ENCODE results near the gene ALS2CL. TPM values are rescaled to one million over a fixed set of nuclear protein-coding genes. Genes with fewer than 3 reads are reported as not detected.

ALS2CL gene
- total RNA-seq, 1 experiment from 2014 or later, result 11.2 TPM

GRCh38 chr3:46643701-46644100 lies 49.8 kb downstream of the ALS2CL start:
- no peak overlapping the region for H3K4me3 Mint-ChIP-seq (ENCODE audit: unreplicated experiment)
- no peak overlapping the region for H3K4me3 ChIP-seq (ENCODE audit: low read depth, low read length)
- no peaks in the 10 kb centered on the region for H3K36me3 ChIP-seq (ENCODE audit: control insufficient read depth, insufficient read depth, low read length)
- H3K27me3 Mint-ChIP-seq (ENCODE audit: insufficient read depth, unreplicated experiment), result no peaks in the 10 kb centered on the region
- intact Hi-C loops (cut with micrococcal nuclease; ENCODE audit: unreplicated experiment), result no loop called here
- no peaks in the 10 kb centered on the region for H3K27me3 ChIP-seq (replicated peaks; ENCODE audit: control insufficient read depth, insufficient read depth, low read length)
- H3K9me3 Mint-ChIP-seq (ENCODE audit: unreplicated experiment), result peaks cover 11% of the 10 kb centered on the region
- no peaks in the 10 kb centered on the region for H3K4me1 ChIP-seq
- no peak for TF ChIP-seq CTCF (IDR thresholded peaks at IDR 0.05; ENCODE audit: insufficient read depth in 1 of 2, low read depth in 1 of 2, low read length in 1 of 2, severe bottlenecking in 1 of 2, unreplicated experiment in 1 of 2)
- DNase-seq, result no peak
- no peaks in the 10 kb centered on the region for H3K36me3 Mint-ChIP-seq (ENCODE audit: insufficient read depth, unreplicated experiment)
- no TSS peak for BruUV-seq (replicated peaks)
- ChIA-PET CTCF (no interaction called here), POLR2A (no interaction called here)
- no peaks in the 10 kb centered on the region for H3K4me1 Mint-ChIP-seq (ENCODE audit: low read depth, unreplicated experiment)
- peaks cover 8% of the 10 kb centered on the region; the same call in 1 of the 2 replicates for H3K9me3 ChIP-seq
- H3K27ac Mint-ChIP-seq (ENCODE audit: unreplicated experiment), result no peak overlapping the region

GRCh38 chr3:46642971-46643370 lies 50.5 kb downstream of the ALS2CL start:
- intact Hi-C loops (cut with micrococcal nuclease; ENCODE audit: unreplicated experiment), result no loop called here
- H3K9me3 Mint-ChIP-seq (ENCODE audit: unreplicated experiment), result peaks cover 11% of the 10 kb centered on the region
- H3K4me3 Mint-ChIP-seq (ENCODE audit: unreplicated experiment), result no peak overlapping the region
- CTCF ChIA-PET, result no interaction called here
- Histone ChIP-seq H3K36me3 (ENCODE audit: control insufficient read depth, insufficient read depth, low read length) (no peaks in the 10 kb centered on the region), H3K4me3 (ENCODE audit: low read depth, low read length) (no peak overlapping the region), H3K9me3 (peaks cover 8% of the 10 kb centered on the region; the same call in 1 of the 2 replicates), H3K27me3 (replicated peaks; ENCODE audit: control insufficient read depth, insufficient read depth, low read length) (no peaks in the 10 kb centered on the region), H3K4me1 (no peaks in the 10 kb centered on the region)
- H3K27me3 Mint-ChIP-seq (ENCODE audit: insufficient read depth, unreplicated experiment), result no peaks in the 10 kb centered on the region
- BruUV-seq (replicated peaks), result no TSS peak
- H3K27ac Mint-ChIP-seq (ENCODE audit: unreplicated experiment), result no peak overlapping the region
- no peaks in the 10 kb centered on the region for H3K4me1 Mint-ChIP-seq (ENCODE audit: low read depth, unreplicated experiment)
- H3K36me3 Mint-ChIP-seq (ENCODE audit: insufficient read depth, unreplicated experiment), result no peaks in the 10 kb centered on the region
- POLR2A ChIA-PET, result no interaction called here
- TF ChIP-seq CTCF (IDR thresholded peaks at IDR 0.05; ENCODE audit: insufficient read depth in 1 of 2, low read depth in 1 of 2, low read length in 1 of 2, severe bottlenecking in 1 of 2, unreplicated experiment in 1 of 2), result no peak
- no peak for DNase-seq

DNA sequence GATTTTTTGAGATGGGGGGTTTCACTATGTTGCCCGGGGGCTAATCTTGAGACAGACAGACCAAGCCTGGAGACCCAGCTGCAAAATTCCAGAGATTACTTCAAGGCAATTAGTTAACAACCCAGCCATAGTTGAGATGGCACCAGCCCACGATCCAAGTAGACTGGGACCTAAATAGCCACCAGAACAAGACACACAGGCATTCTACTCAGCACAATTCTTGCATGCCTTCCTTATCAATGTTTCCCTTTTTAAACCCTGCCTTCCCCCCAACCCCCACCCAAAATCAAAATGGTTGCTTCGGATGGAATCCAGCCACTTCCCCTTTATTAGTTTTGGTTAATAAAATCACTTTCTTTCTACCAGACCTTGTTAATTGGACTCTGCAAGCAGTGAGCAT lies 52.6 kb downstream of the ALS2CL start:
- TF ChIP-seq CTCF (IDR thresholded peaks at IDR 0.05; ENCODE audit: insufficient read depth in 1 of 2, low read depth in 1 of 2, low read length in 1 of 2, severe bottlenecking in 1 of 2, unreplicated experiment in 1 of 2), result no peak
- no peaks in the 10 kb centered on the region for H3K4me1 Mint-ChIP-seq (ENCODE audit: low read depth, unreplicated experiment)
- peaks cover 11% of the 10 kb centered on the region for H3K9me3 Mint-ChIP-seq (ENCODE audit: unreplicated experiment)
- Histone ChIP-seq H3K27me3 (replicated peaks; ENCODE audit: control insufficient read depth, insufficient read depth, low read length) (no peaks in the 10 kb centered on the region), H3K9me3 (peaks cover 8% of the 10 kb centered on the region), H3K4me3 (ENCODE audit: low read depth, low read length) (no peak overlapping the region), H3K4me1 (no peaks in the 10 kb centered on the region), H3K36me3 (ENCODE audit: control insufficient read depth, insufficient read depth, low read length) (no peaks in the 10 kb centered on the region)
- intact Hi-C loops (cut with micrococcal nuclease; ENCODE audit: unreplicated experiment), result no loop called here
- ChIA-PET POLR2A (no interaction called here), CTCF (no interaction called here)
- BruUV-seq (replicated peaks), result no TSS peak
- no peak overlapping the region for H3K27ac Mint-ChIP-seq (ENCODE audit: unreplicated experiment)
- DNase-seq, result no peak
- no peaks in the 10 kb centered on the region for H3K27me3 Mint-ChIP-seq (ENCODE audit: insufficient read depth, unreplicated experiment)
- H3K4me3 Mint-ChIP-seq (ENCODE audit: unreplicated experiment), result no peak overlapping the region
- no peaks in the 10 kb centered on the region for H3K36me3 Mint-ChIP-seq (ENCODE audit: insufficient read depth, unreplicated experiment)

Measured in Caco-2 (cell line).